DOHH2 (cell line): ENCODE data around the gene GNAS-AS1.

ENCODE experiments used
- EZH2phosphoT487 ChIP-seq: fragments of 200-600 bp; sonication (generic); IDR thresholded peaks from 2 replicates; pipeline ENCODE4 v1.6.1; 2017; ENCODE audit warnings: borderline replicate concordance, mild to moderate bottlenecking, antibody characterized with exemption, low read length, moderate library complexity, mixed read lengths
- TF ChIP-seq, protein P1 (sequence below): fragments of 200-600 bp; sonication (generic); IDR thresholded peaks from one replicate; pipeline ENCODE4 v1.5.1; 2014; ENCODE audit warnings: antibody characterized with exemption, mild to moderate bottlenecking, low read depth, low read length; ENCODE audit not compliant: poor library complexity, severe bottlenecking

- TF ChIP-seq, protein P1, sequence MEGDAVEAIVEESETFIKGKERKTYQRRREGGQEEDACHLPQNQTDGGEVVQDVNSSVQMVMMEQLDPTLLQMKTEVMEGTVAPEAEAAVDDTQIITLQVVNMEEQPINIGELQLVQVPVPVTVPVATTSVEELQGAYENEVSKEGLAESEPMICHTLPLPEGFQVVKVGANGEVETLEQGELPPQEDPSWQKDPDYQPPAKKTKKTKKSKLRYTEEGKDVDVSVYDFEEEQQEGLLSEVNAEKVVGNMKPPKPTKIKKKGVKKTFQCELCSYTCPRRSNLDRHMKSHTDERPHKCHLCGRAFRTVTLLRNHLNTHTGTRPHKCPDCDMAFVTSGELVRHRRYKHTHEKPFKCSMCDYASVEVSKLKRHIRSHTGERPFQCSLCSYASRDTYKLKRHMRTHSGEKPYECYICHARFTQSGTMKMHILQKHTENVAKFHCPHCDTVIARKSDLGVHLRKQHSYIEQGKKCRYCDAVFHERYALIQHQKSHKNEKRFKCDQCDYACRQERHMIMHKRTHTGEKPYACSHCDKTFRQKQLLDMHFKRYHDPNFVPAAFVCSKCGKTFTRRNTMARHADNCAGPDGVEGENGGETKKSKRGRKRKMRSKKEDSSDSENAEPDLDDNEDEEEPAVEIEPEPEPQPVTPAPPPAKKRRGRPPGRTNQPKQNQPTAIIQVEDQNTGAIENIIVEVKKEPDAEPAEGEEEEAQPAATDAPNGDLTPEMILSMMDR = no peak
- TF ChIP-seq EZH2phosphoT487 = no peak
Observed at GRCh38 chr20:58892932-58893224, 42.2 kb upstream of the GNAS-AS1 start.
